K562 (cell line): ENCODE results near the gene SYT14.

Source experiments
- FOXA1 ChIP-seq: fragments of 450-650 bp; IDR thresholded peaks from 2 replicates; pipeline ENCODE4 v1.6.1; 2016; ENCODE audit warnings: mild to moderate bottlenecking, borderline replicate concordance
- HCFC1 ChIP-seq: IDR thresholded peaks from 2 replicates; pipeline ENCODE4 v1.6.1; 2012; ENCODE audit warnings: low read depth, low read length, improper control_type of control experiment
- HDAC6 ChIP-seq: IDR thresholded peaks from 2 replicates; pipeline ENCODE4 v1.6.1; 2012; ENCODE audit warnings: low read depth, mild to moderate bottlenecking, control low read depth, inconsistent platforms, low read length, moderate library complexity
- MXI1 ChIP-seq: IDR thresholded peaks from 2 replicates; pipeline ENCODE4 v1.6.1; 2011; ENCODE audit warnings: low read depth, mild to moderate bottlenecking, improper control_type of control experiment, low read length
- NFIC ChIP-seq: fragments of 450-650 bp; IDR thresholded peaks from 2 replicates; pipeline ENCODE4 v1.6.1; 2017; ENCODE audit warnings: mild to moderate bottlenecking, inconsistent platforms
- NR3C1 ChIP-seq: sonication (generic); formaldehyde crosslinking; IDR thresholded peaks from 2 replicates; pipeline ENCODE4 v1.8.1; 2022; ENCODE audit warnings: missing genetic modification reagents
- PHF8 ChIP-seq: fragments of 200-600 bp; sonication (generic); IDR thresholded peaks from 2 replicates; pipeline ENCODE4 v1.6.1; 2012; ENCODE audit warnings: mixed run types, mild to moderate bottlenecking, inconsistent platforms, low read length, moderate library complexity, borderline replicate concordance
- PRPF4 ChIP-seq: fragments of 200-400 bp; formaldehyde crosslinking; IDR thresholded peaks from one replicate; pipeline ENCODE4 v1.6.1; 2017; ENCODE audit warnings: low read length, low read depth, mild to moderate bottlenecking; ENCODE audit not compliant: insufficient read depth, poor library complexity, severe bottlenecking
- TCFL5 ChIP-seq: fragments of 250-450 bp; sonication (Bioruptor Pico); conservative IDR thresholded peaks from 2 replicates; pipeline ENCODE4 v1.6.1; 2021; ENCODE audit warnings: mild to moderate bottlenecking, moderate library complexity, matching md5 sums
- TF ChIP-seq, protein P1 (sequence below): IDR thresholded peaks from 2 replicates; pipeline ENCODE4 v1.6.1; 2012; ENCODE audit warnings: low read depth, low read length, improper control_type of control experiment, borderline replicate concordance
- TF ChIP-seq, protein P2 (sequence below): fragments of 450-650 bp; IDR thresholded peaks from 2 replicates; pipeline ENCODE4 v1.6.1; 2018; ENCODE audit not compliant: partially characterized antibody
- TF ChIP-seq, protein P3 (sequence below): fragments of 450-650 bp; IDR thresholded peaks from 2 replicates; pipeline ENCODE4 v1.7.0; 2016; ENCODE audit warnings: borderline replicate concordance
- TF ChIP-seq, protein P4 (sequence below), 3 experiments: IDR thresholded peaks in 2 of 3; conservative IDR thresholded peaks in 1 of 3; 2 replicates each; pipeline ENCODE4 v1.5.1; 2011 to 2012; ENCODE audit warnings: low read length in 3 of 3, mild to moderate bottlenecking in 3 of 3, control low read depth in 2 of 3, improper control_type of control experiment in 1 of 3, inconsistent platforms in 1 of 3, low read depth in 1 of 3, mixed read lengths in 1 of 3, moderate library complexity in 1 of 3; ENCODE audit not compliant: insufficient read depth in 2 of 3

DNA sequence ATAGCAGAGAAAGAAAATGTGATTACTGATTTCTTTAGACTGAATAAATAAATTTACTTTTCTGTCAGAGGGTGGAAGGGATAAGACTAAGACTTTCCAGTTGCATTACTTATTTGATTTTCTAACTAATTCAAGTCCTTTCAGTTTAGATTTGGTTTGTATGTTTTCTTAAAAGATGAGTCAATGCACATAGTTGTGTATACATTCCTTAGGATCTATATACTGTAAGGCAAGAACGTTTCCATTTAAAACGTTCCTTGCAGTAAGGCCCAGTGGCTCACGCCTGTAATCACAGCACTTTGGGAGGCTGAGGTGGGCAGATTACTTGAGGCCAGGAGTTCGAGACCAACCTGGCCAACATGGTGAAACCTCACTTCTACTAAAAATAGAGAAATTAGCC lies 280.0 kb downstream of the SYT14 start:
- no peak for TF ChIP-seq HCFC1
- TF ChIP-seq, protein P1, sequence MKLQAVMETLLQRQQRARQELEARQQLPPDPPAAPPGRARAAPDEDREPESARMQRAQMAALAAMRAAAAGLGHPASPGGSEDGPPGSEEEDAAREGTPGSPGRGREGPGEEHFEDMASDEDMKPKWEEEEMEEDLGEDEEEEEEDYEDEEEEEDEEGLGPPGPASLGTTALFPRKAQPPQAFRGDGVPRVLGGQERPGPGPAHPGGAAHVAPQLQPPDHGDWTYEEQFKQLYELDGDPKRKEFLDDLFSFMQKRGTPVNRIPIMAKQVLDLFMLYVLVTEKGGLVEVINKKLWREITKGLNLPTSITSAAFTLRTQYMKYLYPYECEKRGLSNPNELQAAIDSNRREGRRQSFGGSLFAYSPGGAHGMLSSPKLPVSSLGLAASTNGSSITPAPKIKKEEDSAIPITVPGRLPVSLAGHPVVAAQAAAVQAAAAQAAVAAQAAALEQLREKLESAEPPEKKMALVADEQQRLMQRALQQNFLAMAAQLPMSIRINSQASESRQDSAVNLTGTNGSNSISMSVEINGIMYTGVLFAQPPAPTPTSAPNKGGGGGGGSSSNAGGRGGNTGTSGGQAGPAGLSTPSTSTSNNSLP, result no peak
- no peak for TF ChIP-seq NR3C1
- TF ChIP-seq TCFL5 (CRISPR knock-in tag), result no peak
- TF ChIP-seq, protein P2, sequence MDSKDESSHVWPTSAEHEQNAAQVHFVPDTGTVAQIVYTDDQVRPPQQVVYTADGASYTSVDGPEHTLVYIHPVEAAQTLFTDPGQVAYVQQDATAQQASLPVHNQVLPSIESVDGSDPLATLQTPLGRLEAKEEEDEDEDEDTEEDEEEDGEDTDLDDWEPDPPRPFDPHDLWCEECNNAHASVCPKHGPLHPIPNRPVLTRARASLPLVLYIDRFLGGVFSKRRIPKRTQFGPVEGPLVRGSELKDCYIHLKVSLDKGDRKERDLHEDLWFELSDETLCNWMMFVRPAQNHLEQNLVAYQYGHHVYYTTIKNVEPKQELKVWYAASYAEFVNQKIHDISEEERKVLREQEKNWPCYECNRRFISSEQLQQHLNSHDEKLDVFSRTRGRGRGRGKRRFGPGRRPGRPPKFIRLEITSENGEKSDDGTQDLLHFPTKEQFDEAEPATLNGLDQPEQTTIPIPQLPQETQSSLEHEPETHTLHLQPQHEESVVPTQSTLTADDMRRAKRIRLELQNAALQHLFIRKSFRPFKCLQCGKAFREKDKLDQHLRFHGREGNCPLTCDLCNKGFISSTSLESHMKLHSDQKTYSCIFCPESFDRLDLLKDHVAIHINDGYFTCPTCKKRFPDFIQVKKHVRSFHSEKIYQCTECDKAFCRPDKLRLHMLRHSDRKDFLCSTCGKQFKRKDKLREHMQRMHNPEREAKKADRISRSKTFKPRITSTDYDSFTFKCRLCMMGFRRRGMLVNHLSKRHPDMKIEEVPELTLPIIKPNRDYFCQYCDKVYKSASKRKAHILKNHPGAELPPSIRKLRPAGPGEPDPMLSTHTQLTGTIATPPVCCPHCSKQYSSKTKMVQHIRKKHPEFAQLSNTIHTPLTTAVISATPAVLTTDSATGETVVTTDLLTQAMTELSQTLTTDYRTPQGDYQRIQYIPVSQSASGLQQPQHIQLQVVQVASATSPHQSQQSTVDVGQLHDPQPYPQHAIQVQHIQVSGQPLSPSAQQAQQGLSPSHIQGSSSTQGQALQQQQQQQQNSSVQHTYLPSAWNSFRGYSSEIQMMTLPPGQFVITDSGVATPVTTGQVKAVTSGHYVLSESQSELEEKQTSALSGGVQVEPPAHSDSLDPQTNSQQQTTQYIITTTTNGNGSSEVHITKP, result no peak
- TF ChIP-seq, protein P3, sequence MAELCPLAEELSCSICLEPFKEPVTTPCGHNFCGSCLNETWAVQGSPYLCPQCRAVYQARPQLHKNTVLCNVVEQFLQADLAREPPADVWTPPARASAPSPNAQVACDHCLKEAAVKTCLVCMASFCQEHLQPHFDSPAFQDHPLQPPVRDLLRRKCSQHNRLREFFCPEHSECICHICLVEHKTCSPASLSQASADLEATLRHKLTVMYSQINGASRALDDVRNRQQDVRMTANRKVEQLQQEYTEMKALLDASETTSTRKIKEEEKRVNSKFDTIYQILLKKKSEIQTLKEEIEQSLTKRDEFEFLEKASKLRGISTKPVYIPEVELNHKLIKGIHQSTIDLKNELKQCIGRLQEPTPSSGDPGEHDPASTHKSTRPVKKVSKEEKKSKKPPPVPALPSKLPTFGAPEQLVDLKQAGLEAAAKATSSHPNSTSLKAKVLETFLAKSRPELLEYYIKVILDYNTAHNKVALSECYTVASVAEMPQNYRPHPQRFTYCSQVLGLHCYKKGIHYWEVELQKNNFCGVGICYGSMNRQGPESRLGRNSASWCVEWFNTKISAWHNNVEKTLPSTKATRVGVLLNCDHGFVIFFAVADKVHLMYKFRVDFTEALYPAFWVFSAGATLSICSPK, result no peak
- TF ChIP-seq, protein P4, sequence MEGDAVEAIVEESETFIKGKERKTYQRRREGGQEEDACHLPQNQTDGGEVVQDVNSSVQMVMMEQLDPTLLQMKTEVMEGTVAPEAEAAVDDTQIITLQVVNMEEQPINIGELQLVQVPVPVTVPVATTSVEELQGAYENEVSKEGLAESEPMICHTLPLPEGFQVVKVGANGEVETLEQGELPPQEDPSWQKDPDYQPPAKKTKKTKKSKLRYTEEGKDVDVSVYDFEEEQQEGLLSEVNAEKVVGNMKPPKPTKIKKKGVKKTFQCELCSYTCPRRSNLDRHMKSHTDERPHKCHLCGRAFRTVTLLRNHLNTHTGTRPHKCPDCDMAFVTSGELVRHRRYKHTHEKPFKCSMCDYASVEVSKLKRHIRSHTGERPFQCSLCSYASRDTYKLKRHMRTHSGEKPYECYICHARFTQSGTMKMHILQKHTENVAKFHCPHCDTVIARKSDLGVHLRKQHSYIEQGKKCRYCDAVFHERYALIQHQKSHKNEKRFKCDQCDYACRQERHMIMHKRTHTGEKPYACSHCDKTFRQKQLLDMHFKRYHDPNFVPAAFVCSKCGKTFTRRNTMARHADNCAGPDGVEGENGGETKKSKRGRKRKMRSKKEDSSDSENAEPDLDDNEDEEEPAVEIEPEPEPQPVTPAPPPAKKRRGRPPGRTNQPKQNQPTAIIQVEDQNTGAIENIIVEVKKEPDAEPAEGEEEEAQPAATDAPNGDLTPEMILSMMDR (IDR thresholded peaks at IDR 0.05 in 2 of 3, conservative IDR thresholded peaks at IDR 0.05 in 1 of 3; ENCODE audit: insufficient read depth in 2 of 3, low read depth in 1 of 3, low read length in 3 of 3), result no peak
- no peak for TF ChIP-seq FOXA1
- no peak for TF ChIP-seq NFIC
- no peak for TF ChIP-seq PHF8
- no peak for TF ChIP-seq HDAC6
- TF ChIP-seq MXI1, result no peak
- TF ChIP-seq PRPF4, result no peak
